K562 (cell line): Measurements from ENCODE around the gene PRMT7. TPM values are rescaled to one million over a fixed set of nuclear protein-coding genes. Genes with fewer than 3 reads are reported as not detected.

Experiments
- ATAC-seq: fragments of 200-7000 bp; cut with Tn5 transposase; 3 replicates; pipeline ENCODE4 v1.9.1; 2020; ENCODE audit warnings: moderate library complexity
- BruUV-seq: library from RNA; stranded (reverse); fragments of 400-500 nt; replicated peaks from 2 replicates; lab custom pipeline; 2021; lab: Mats Ljungman, UMichigan
- CTCF ChIA-PET: fragments of 300-600 bp; formaldehyde crosslinking; extraction: SDS; loops from one replicate; lab custom pipeline; 2021; ENCODE audit warnings: low intra/inter-chr PET ratio; lab: Yijun Ruan, JAX
- POLR2A ChIA-PET: fragments of 300-600, 350-650 bp; sonication (Branson Sonifier 250); formaldehyde crosslinking; extraction: SDS; loops from one replicate; lab custom pipeline; 2021; ENCODE audit warnings: antibody characterized with exemption, inconsistent platforms; lab: Yijun Ruan, JAX
- DNase-seq, 4 experiments: peaks; one replicate each; pipeline versions ENCODE4 v3.0.0 to v3.0.0-alpha.2; 2011 to 2018; ENCODE audit warnings: low spot score in 3 of 4, mixed read lengths in 3 of 4; ENCODE audit errors: extremely low read depth in 1 of 4
- FAIRE-seq: peaks from 2 replicates; lab custom pipeline; 2011; peaks lifted over from hg19 to GRCh38; lab: Jason Lieb, UNC
- H2AFZ ChIP-seq: 2 replicates; pipeline ENCODE4 v1.6.0; 2011; ENCODE audit warnings: low read depth, low read length, control low read depth, inconsistent platforms
- H3K27ac ChIP-seq: fragments of 200-600 bp; 3 replicates; pipeline ENCODE4 v1.8.0; 2011; ENCODE audit warnings: low read depth, mild to moderate bottlenecking, control low read depth, inconsistent platforms, low read length, moderate library complexity, mixed read lengths; ENCODE audit errors: extremely low read depth
- H3K27me3 ChIP-seq, 2 experiments: fragments of 300-600 bp in 1 of 2; 2 replicates in 1 of 2; 3 replicates in 1 of 2; pipeline versions ENCODE4 v1.6.0 to v1.8.0; 2011; ENCODE audit warnings: inconsistent platforms in 2 of 2, low read length in 2 of 2, mild to moderate bottlenecking in 1 of 2, mixed read lengths in 1 of 2, moderate library complexity in 1 of 2; ENCODE audit not compliant: control insufficient read depth in 2 of 2, insufficient read depth in 2 of 2
- H3K36me3 ChIP-seq: fragments of 300-600 bp; 3 replicates; pipeline ENCODE4 v1.8.0; 2011; ENCODE audit warnings: mild to moderate bottlenecking, low read length, inconsistent platforms; ENCODE audit not compliant: control insufficient read depth, insufficient read depth
- H3K4me1 ChIP-seq, 2 experiments: fragments of 200-600 bp in 1 of 2; replicated peaks in 1 of 2; 2 replicates in 1 of 2; 3 replicates in 1 of 2; pipeline versions ENCODE4 v1.5.1 to v1.8.0; 2011; ENCODE audit warnings: inconsistent platforms in 2 of 2, low read length in 2 of 2, mild to moderate bottlenecking in 1 of 2, mixed read lengths in 1 of 2, moderate library complexity in 1 of 2; ENCODE audit not compliant: control insufficient read depth in 2 of 2, insufficient read depth in 2 of 2
- H3K4me2 ChIP-seq: 2 replicates; pipeline ENCODE4 v1.6.1; 2011; ENCODE audit warnings: low read length, control low read depth, inconsistent platforms, mixed read lengths; ENCODE audit not compliant: insufficient read depth
- H3K4me3 ChIP-seq: fragments of 200-600 bp; sonication (generic), shearing (Covaris generic); 2 replicates; pipeline ENCODE4 v1.5.1; 2016; ENCODE audit warnings: control low read depth, inconsistent platforms
- H3K79me2 ChIP-seq: fragments of 200-600 bp; 3 replicates; pipeline ENCODE4 v1.8.0; 2011; ENCODE audit warnings: low read length, inconsistent platforms; ENCODE audit not compliant: control insufficient read depth, insufficient read depth
- H3K9ac ChIP-seq, 2 experiments: 2 replicates each; pipeline versions ENCODE4 v1.6.0 to v1.6.1; 2011; ENCODE audit warnings: low read depth in 2 of 2, low read length in 2 of 2, control low read depth in 1 of 2, inconsistent platforms in 1 of 2, mild to moderate bottlenecking in 1 of 2, mixed read lengths in 1 of 2; ENCODE audit not compliant: insufficient read depth in 1 of 2
- H3K9me1 ChIP-seq: one replicate; pipeline ENCODE4 v1.6.0; 2011; ENCODE audit warnings: inconsistent platforms, mild to moderate bottlenecking, low read length, moderate library complexity; ENCODE audit not compliant: control insufficient read depth, insufficient read depth
- H3K9me3 ChIP-seq: replicated peaks from 2 replicates; pipeline ENCODE4 v1.5.1; 2011; ENCODE audit warnings: low read depth, low read length, inconsistent platforms; ENCODE audit not compliant: control insufficient read depth, insufficient read depth
- H4K20me1 ChIP-seq: replicated peaks from 2 replicates; pipeline ENCODE4 v1.6.1; 2011; ENCODE audit warnings: low read length, inconsistent platforms, mixed read lengths; ENCODE audit not compliant: control insufficient read depth, insufficient read depth
- BMI1 ChIP-seq: fragments of 150-350 bp; IDR thresholded peaks from 2 replicates; pipeline ENCODE4 v1.6.1; 2014; ENCODE audit warnings: low read length
- EGR1 ChIP-seq: fragments of 450-650 bp; conservative IDR thresholded peaks from 2 replicates; pipeline ENCODE4 v1.6.1; 2017; ENCODE audit warnings: mild to moderate bottlenecking
- RAD21 ChIP-seq, 2 experiments: fragments of 250-450 bp in 1 of 2; fragments of 450-650 bp in 1 of 2; sonication (Bioruptor Pico) in 1 of 2; formaldehyde crosslinking in 1 of 2; IDR thresholded peaks in 1 of 2; conservative IDR thresholded peaks in 1 of 2; 2 replicates each; pipeline versions ENCODE4 v1.4.0 to v1.8.0; 2020 to 2022; ENCODE audit warnings: mild to moderate bottlenecking in 2 of 2, moderate library complexity in 1 of 2
- SMC3 ChIP-seq: conservative IDR thresholded peaks from 2 replicates; pipeline ENCODE4 v1.6.1; 2011; ENCODE audit warnings: low read depth, low read length, improper control_type of control experiment; ENCODE audit not compliant: insufficient read depth
- WGBS: fragments of 100-300 bp; shearing (Covaris generic); methylation state at CpG from one replicate; pipeline ENCODE4 v1.1.6; 2016; ENCODE audit warnings: low coverage, mixed read lengths; ENCODE audit not compliant: insufficient coverage; ENCODE audit errors: missing lambda C conversion rate; 5-methylcytosine and 5-hydroxymethylcytosine counted together
- in situ Hi-C: fragments of 300-500 bp; cut with MboI; formaldehyde crosslinking; loops from 4 replicates; pipeline ENCODE4 v1.15.0; 2018; ENCODE audit warnings: inconsistent platforms, mixed read lengths
- intact Hi-C: fragments of 100-400 bp; cut with micrococcal nuclease; formaldehyde crosslinking; loops from 2 replicates; pipeline ENCODE4 v1.14.2; 2022
- polyA plus RNA-seq, 8 experiments: library from polyadenylated mRNA; depleted of rRNA in 4 of 8; stranded (reverse) in 5 of 8; unstranded in 3 of 8; fragments of >200 nt; fragmentation: Nextera tagmentation in 2 of 8; fragmentation: Illumina TruSeq in 1 of 8; extraction: Ambion mirVana in 2 of 8; extraction: Trizol in 1 of 8; gene quantifications; 2 replicates each; pipeline versions ENCODE4 v1.2.1 to v1.2.3, GENCODE V29; 2011 to 2014; ENCODE audit warnings: inconsistent platforms in 1 of 8, missing spikeins in 1 of 8
- total RNA-seq, 7 experiments: library from RNA; depleted of rRNA in 6 of 7; stranded (reverse); fragments of >200 nt in 6 of 7; fragmentation: Illumina TruSeq in 2 of 7; extraction: Trizol in 2 of 7; gene quantifications; 2 replicates each; pipeline versions ENCODE4 v1.2.1 to v1.2.3, GENCODE V29; 2011 to 2021; ENCODE audit warnings: low replicate concordance in 1 of 7
- TF ChIP-seq, protein P1 (sequence below): fragments of 450-650 bp; IDR thresholded peaks from 2 replicates; pipeline ENCODE4 v1.6.1; 2016
- TF ChIP-seq, protein P2 (sequence below): sonication (generic); formaldehyde crosslinking; IDR thresholded peaks from 2 replicates; pipeline ENCODE4 v1.8.0; 2022; ENCODE audit warnings: missing genetic modification reagents, mild to moderate bottlenecking, borderline replicate concordance
- TF ChIP-seq, protein P3 (sequence below): fragments of 450-650 bp; formaldehyde crosslinking; IDR thresholded peaks from 2 replicates; pipeline ENCODE4 v1.4.0; 2022; ENCODE audit warnings: missing genetic modification characterization

PRMT7 gene
- total and polyA plus RNA-seq, 9 of the 15 experiments (the other 6 are each of a cell fraction or from before 2014, with no cell fraction given) = 6.4 to 88.8 (median 73.1) TPM

DNA sequence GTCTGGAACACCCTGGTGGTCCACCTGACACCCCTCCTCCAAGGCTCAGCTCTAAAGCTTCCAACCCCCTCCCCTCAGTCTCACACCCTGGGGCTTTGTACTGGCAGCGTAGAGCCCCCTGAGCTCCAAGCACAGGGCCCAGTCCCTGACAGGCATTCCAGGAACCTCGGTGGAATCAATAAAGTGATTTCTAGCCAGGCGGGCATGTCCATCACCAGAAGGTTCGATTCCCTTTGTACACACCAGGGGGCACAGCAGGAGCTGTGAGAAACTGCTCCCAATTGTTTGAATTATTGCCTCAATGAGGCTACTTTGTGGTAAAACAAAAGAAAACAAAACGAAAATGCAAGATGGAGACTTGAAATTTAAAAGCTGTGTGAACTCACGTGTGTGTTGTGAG, 85.7 kb downstream of the PRMT7 start (continued):
- peak; percentile 20 to 65; a peak in 3 of 4 replicates for TF ChIP-seq RAD21 (CRISPR knock-in tag; conservative IDR thresholded peaks at IDR 0.05 in 1 of 2, IDR thresholded peaks at IDR 0.05 in 1 of 2)
- TF ChIP-seq, protein P1, sequence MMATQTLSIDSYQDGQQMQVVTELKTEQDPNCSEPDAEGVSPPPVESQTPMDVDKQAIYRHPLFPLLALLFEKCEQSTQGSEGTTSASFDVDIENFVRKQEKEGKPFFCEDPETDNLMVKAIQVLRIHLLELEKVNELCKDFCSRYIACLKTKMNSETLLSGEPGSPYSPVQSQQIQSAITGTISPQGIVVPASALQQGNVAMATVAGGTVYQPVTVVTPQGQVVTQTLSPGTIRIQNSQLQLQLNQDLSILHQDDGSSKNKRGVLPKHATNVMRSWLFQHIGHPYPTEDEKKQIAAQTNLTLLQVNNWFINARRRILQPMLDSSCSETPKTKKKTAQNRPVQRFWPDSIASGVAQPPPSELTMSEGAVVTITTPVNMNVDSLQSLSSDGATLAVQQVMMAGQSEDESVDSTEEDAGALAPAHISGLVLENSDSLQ = peak; percentile 63
- peak; percentile 63 for TF ChIP-seq SMC3
- TF ChIP-seq BMI1 = 0 out of 2 replicates have a peak, but pooled peaks have one; percentile 29
- TF ChIP-seq, all 486 proteins: peak for 7

DNA sequence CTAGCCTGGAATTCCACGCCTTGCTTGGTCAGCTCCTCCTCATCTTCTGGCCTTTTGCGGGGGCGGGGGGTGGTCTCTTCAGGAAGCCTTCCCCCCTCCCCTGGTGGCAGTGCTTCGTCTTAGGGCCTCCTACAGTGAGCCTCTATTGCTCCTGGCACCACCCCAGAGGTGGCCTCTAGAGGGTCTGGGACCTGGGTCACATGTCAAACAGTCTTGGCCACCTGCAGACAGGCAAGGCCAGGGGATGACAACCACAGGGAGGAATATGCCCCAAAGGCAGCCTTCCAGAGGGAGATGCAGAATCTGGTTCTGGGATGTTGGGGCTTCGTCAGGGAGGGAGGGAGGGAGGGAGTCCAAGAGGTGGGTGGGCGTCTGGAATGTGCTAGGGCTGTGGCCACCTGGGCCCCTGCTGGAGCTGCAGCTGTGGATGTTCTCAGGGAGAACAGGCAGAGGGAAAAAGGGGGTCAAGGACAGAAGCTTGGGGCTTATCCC, 86.9 kb downstream of the PRMT7 start:
- no peak for FAIRE-seq
- H4K20me1 ChIP-seq = no peaks in the 10 kb centered on the region
- no peaks in the 10 kb centered on the region for H3K36me3 ChIP-seq
- no peaks in the 10 kb centered on the region; a peak in 1 of 5 replicates for H3K4me1 ChIP-seq
- ChIA-PET POLR2A (interaction anchor here (0.7 kb wide), 1 partner anchor 18 kb away, joined by 3 read pairs; no protein-coding TSS in a partner anchor), CTCF (interaction anchor here (0.6 kb wide), 1 partner anchor 18 kb away, joined by 3 read pairs; no protein-coding TSS in a partner anchor)
- no peak overlapping the region for H3K4me3 ChIP-seq
- H3K79me2 ChIP-seq = no peaks in the 10 kb centered on the region
- intact Hi-C loops = loop anchor here (10.0 kb wide), 1 partner anchor 107 kb away; no protein-coding TSS in a partner anchor
- no peaks in the 10 kb centered on the region for H3K9me1 ChIP-seq
- no peak for DNase-seq
- ATAC-seq = no peak
- WGBS = 8% methylated on average over 4 of the region's 6 CpGs
- H3K4me2 ChIP-seq = no peak overlapping the region
- in situ Hi-C loops = no loop called here
- H3K27me3 ChIP-seq = peaks cover 10 to 52% of the 10 kb centered on the region in 2 experiments; a peak in 2 of 5 replicates
- H2AFZ ChIP-seq = no peak overlapping the region
- no TSS peak for BruUV-seq
- no peak overlapping the region for H3K27ac ChIP-seq
- H3K9ac ChIP-seq = no peak overlapping the region
- no peaks in the 10 kb centered on the region for H3K9me3 ChIP-seq
- TF ChIP-seq EGR1 = peak; percentile 56
- TF ChIP-seq, protein P2, sequence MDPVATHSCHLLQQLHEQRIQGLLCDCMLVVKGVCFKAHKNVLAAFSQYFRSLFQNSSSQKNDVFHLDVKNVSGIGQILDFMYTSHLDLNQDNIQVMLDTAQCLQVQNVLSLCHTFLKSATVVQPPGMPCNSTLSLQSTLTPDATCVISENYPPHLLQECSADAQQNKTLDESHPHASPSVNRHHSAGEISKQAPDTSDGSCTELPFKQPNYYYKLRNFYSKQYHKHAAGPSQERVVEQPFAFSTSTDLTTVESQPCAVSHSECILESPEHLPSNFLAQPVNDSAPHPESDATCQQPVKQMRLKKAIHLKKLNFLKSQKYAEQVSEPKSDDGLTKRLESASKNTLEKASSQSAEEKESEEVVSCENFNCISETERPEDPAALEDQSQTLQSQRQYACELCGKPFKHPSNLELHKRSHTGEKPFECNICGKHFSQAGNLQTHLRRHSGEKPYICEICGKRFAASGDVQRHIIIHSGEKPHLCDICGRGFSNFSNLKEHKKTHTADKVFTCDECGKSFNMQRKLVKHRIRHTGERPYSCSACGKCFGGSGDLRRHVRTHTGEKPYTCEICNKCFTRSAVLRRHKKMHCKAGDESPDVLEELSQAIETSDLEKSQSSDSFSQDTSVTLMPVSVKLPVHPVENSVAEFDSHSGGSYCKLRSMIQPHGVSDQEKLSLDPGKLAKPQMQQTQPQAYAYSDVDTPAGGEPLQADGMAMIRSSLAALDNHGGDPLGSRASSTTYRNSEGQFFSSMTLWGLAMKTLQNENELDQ = no peak
- TF ChIP-seq, protein P3, sequence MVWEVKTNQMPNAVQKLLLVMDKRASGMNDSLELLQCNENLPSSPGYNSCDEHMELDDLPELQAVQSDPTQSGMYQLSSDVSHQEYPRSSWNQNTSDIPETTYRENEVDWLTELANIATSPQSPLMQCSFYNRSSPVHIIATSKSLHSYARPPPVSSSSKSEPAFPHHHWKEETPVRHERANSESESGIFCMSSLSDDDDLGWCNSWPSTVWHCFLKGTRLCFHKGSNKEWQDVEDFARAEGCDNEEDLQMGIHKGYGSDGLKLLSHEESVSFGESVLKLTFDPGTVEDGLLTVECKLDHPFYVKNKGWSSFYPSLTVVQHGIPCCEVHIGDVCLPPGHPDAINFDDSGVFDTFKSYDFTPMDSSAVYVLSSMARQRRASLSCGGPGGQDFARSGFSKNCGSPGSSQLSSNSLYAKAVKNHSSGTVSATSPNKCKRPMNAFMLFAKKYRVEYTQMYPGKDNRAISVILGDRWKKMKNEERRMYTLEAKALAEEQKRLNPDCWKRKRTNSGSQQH (CRISPR knock-in tag) = no peak
